Tongue (tissue), 2 donors: ENCODE measurements around the gene TOPBP1. TPM values are rescaled to one million over a fixed set of nuclear protein-coding genes. Genes with fewer than 3 reads are reported as not detected.
"Not testable (repeated sequence)": the region's sequence is repeated elsewhere in the genome, so short reads cannot be mapped to it uniquely, and the experiment has no call there.

Experiments used
- DNase-seq: peaks from one replicate; pipeline ENCODE4 v3.0.0-alpha.2; 2015
- total RNA-seq: library from RNA; depleted of rRNA; stranded (reverse); fragments of >200 nt; gene quantifications from one replicate; pipeline ENCODE4 v1.2.3, GENCODE V29; 2014

The TOPBP1 gene
- total RNA-seq, 1 donor from 2014 or later, result 48.6 TPM

GRCh38 chr3:133674290-133674919, 12.7 kb upstream of the TOPBP1 start:
- no peak for DNase-seq

DNA sequence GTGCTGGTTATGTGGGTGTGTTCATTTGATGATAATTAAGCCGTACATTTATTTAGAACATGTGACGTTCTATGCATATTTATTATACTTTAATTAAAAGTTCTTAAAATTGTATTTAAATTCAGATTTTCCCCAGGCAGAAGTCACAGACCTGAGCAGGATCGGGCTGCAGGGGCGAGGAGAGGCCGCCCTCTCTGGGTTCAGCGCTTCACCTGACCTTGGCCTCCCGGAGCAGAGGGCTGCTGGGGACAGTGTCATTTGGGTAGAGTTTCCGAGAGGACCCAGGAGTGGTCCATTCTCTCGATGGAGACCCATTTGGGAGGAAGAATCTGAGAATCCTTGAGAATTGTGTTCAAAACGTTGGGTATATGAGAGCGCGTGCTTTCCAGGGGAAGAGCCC, 12.0 kb upstream of the TOPBP1 start:
- no peak for DNase-seq

DNA sequence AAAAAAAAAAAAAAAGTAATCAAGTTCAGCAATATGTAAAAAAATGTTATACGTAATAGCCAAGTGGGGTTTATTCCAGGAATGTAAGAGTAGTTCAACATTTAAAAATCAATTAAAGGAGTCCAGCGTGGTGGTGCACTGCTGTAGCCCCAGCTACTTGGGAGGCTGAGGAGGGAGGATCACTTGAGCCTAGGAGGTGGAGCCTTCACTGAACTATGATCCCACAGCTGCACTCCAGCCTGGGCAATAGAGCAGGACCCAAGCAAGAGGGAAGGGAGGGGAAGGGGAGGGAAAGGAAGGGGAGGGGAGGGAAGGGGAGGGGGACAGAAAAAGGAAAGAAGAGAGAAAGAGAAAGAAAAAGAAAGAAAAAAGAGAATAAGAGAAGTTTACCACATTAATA, 10.7 kb upstream of the TOPBP1 start:
- DNase-seq, result no peak

DNA sequence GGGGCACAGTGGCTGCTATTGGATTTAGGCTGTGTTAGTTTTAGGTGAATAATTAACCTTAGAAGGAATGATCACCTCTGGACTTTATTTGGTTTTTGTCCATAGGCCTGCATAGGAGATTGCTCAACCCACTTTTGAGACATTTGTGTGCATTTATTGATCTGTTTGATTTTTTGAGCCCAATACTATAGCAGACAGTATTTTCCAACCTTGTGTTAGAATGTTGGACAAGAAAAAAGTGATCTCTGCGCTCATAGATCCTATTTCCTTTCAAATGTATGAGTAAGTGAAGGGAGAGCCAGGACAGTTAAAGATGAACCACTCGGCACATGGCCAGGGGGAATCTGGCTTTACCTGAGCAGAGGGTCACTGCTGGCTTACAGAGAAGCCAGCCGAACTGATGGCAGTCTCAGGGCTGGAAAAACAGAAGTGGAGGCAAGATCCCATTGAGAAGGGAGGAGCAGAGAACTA, 8.8 kb upstream of the TOPBP1 start:
- DNase-seq, result no peak

- DNase-seq, result no peak
Observed at GRCh38 chr3:133669949-133670524, 8.3 kb upstream of the TOPBP1 start.

DNA sequence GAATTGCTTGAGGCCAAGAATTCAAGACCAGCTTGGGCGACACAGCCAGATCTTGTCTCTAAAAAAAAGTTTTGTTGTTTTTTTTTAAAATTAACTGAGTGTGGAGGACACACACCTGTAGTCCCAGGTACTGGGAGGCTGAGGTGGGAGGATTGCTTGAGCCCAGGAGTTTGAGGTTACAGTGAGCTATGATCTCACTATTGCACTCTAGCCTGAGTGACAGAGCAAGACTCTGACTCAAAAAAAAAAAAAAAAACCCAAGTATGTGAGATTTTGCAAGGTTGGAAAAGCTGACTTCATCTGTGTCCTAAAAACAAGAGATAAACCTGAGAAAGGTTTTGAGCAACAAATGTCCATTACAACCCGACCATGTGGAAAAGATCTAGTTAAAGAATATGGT, 5.4 kb upstream of the TOPBP1 start:
- DNase-seq, result no peak

GRCh38 chr3:133665188-133665587, 3.4 kb upstream of the TOPBP1 start:
- DNase-seq, result not testable (repeated sequence)

DNA sequence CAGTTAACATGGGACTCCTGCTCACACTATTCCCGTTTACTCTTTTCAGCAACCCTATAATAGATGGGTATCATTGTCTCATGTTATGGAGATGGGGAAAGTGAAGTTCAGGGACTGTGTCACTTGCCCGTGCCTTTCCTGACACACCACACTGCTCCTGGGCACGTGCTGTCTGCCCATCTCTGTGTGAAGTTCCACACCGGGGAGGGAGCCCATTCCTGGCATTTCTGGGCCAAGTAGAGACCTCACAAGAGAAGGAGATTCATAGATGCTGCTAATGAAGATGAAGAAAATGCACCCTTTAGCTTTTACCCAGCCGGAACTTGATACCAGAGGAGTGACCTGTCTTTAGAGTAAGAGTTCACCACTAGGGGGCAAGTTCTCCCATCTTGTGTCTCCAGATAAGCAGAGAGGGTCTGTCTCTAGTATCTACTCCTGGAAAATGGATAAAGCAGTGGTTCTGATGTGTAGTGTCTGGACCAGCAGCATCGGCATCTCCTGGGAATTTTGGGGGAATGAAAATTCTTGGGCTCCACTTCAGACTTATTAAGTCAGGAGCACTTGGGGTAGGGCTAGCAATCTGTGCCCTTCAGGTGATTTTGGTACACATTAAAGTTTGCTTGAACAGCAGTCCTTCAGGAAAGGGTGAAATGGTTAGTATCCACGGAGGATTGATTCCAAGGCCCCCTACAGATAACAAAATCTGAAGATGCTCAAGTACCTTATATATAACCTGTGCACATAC, 2.0 kb upstream of the TOPBP1 start:
- peak; percentile 72 for DNase-seq

DNA sequence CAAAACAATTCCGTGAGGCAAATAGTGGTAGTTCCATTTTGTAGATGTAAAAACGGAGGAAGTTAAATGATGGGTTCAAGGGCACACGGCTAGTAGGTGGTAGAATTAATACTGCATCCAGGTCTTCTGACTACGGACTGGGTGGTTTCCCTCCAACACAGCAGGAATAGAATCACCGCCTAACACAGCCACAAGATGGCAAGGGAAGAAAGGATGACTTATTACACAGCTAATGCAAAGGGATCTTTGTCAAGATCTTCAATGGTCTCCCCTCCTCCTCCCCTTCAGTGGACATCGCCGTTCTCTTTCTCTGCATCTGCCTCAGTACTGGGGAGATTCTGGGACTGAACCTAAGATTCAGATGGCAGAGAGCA, 524 bp upstream of the TOPBP1 start:
- DNase-seq, result peak; percentile 56

DNA sequence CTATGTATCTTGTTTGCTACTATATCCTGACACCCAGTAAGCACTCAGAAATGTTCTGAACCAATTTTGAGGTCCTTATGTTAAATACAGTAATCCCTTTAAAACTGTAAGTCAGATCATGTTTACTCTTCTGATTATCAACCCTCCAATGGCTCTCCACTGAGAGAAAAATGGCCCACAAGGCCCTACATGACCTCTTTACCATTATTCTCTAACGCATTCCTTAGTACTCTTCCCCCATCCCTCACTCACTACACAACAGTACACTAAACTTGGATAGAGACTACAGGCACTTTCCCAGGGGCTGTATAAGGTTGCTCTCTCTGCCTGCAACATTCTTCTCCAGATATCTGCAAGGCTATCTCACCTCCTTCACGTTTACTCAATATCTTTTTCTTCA, 1.9 kb downstream of the TOPBP1 start:
- DNase-seq, result no peak

GRCh38 chr3:133655731-133656515, 5.8 kb downstream of the TOPBP1 start:
- no peak for DNase-seq

GRCh38 chr3:133649486-133650068, 12.2 kb downstream of the TOPBP1 start:
- no peak for DNase-seq

DNA sequence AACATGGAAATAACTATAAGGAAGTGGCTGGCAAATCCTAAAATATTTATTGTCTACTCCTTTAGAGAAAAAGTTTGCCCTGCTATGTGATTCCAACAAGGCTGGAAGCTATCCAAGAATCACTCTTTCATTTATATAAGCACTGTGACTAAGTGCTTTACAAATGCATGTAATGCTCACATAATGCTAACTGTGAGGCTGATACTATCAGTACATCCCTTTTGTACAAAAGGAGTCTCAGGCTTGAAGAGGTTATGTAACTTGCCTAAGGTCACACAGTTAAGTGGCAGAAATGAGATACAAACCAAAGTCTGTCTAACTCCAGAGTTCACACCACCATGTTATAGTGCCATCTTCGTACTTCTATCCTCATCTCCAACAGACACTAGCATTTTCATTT, 17.0 kb downstream of the TOPBP1 start:
- DNase-seq, result no peak

- no peak for DNase-seq
Observed at GRCh38 chr3:133643611-133644010, 18.1 kb downstream of the TOPBP1 start.

GRCh38 chr3:133641254-133641653, 20.5 kb downstream of the TOPBP1 start:
- no peak for DNase-seq

DNA sequence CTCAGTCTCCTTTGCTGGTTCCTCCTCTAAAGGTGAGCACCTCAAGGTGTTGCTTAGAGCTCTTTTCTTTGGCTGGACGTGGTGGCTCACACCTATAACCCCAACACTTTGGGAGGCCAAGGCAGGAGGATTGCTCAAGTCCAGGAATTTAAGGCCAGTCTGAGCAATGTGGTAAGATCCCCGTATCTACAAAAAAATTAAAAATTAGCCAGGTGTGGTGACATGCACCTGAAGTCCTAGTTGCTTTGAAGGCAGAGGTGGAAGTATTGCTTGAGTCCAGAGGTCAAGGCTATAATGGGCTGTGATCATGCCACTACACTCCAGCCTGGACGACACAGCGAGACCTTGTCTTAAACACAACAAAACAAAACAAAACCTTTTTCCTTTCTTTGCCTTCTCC, 28.3 kb downstream of the TOPBP1 start:
- DNase-seq, result no peak

- DNase-seq, result no peak
Observed at GRCh38 chr3:133629146-133629545, 32.6 kb downstream of the TOPBP1 start.

- DNase-seq, result no peak
Observed at GRCh38 chr3:133627789-133628188, 34.0 kb downstream of the TOPBP1 start.

- DNase-seq, result no peak
Observed at GRCh38 chr3:133620066-133620784, 41.5 kb downstream of the TOPBP1 start.

- no peak for DNase-seq
Observed at GRCh38 chr3:133611534-133611933, 50.2 kb downstream of the TOPBP1 start.

GRCh38 chr3:133610031-133610430, 51.7 kb downstream of the TOPBP1 start:
- DNase-seq, result no peak

DNA sequence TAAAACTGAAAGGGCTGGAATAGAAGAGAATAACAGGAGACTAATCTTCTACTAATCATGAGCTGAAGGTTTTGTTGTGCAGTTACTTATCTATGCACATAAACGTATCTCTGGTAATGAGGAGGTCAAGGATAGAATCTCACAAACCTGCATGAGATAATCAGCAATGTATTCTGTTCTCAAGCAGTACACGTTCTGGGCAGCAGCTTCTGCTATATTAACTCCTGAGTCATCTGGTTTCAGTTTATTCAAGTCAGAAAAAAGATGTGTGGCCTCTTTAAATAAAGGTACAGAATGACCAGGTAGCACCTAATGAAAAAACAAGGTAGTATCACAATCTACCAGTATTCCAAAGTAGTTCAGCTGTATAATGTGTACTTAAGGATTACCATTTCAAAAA, 53.4 kb downstream of the TOPBP1 start:
- no peak for DNase-seq
